Measurements from ENCODE around the gene ASRGL1.

Gene ASRGL1

DNA sequence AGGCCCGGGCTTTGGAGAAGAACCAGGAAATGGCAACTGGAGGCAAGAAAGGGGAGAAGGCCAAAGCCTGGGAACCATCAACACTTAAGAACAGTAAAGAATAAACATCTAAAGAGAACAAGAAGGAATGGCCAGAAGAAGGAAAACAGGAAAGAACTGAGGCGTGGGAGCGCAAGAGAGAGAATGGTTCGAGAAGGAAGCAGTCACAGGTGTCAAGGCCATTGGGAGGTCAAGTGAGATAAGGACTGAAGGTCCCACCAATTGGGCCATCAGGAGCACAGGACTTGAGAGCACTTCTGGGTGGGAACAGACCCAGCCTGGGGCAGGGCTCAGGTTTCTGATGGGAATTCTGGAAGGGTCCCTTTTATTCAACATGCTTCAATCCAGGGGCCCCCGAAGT lies 80.9 kb downstream of the ASRGL1 start:
- no peak for DNase-seq

DNA sequence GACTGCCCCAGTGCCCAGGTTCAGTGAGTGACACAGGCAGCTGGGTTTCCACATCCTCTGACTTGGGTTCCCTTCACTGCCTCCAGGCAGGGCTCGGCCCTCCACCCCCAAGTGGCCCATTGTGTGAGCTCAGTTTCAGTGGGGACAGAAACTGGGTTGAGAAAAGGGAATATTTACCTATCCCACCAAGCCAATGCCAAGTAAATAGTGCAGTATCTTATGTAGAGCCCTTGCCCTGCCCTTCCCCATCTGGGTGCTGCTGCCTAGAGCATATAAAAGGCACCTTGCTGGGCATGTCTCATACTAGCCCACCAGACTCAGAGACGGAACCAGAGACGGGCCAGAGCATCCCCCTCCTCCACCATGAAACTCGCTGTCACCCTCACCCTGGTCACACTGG lies 81.5 kb downstream of the ASRGL1 start, which contains the start of gene SCGB1A1:
Gene SCGB1A1, plus strand, starts transcription at position 301 of the 400 bp plus-strand sequence. Its CDS starts 63 bp downstream, at position 364.
- DNase-seq, result no peak

DNA sequence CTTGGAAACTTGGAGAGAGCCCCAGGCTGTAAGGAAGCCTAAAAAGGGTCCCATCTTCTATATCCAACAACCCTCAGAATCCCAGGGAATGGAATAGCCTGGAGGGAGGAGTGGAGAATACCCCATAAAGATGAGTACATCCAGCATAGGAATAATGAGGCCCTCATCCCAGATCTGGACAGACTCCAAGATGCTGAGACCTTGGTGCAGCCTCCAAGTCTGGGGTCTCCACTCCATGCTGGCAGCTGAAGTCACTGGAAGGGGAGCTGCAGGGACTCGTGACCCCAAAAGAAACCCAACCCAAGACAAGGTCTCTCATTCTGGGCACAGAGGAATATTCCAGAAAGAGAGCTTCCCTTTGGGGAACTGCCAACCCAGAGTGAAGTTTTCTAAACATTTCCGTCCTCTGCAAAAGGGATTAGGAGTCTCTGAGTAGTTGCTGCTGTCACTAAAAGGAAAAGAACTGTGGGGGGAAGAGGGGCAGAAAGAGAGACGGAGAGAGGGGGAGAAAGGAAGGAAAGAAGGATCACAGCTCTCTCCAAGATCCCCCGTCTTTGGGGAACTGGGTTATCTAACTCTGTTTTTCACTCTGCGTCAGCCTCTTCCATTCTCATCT lies 82.2 kb downstream of the ASRGL1 start:
- DNase-seq, result no peak

DNA sequence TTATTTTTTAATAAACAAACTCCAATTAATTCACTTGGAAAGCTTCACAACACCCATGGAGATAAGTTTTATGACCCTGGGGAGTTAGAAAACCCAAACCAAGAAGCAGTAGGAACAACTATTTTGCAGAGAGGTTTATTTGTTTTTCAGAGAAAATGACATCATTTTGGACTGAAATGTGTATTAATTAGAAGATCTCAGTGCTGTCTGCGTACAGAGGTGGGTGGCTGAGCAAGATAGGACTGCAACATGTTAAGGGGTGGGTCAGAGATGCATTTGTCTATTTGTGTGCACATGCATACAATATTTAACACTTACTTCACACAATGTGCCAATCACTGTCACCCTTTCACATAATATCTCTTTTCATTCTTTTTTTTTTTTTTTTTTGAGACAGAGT lies 82.7 kb downstream of the ASRGL1 start:
- no peak for DNase-seq

DNA sequence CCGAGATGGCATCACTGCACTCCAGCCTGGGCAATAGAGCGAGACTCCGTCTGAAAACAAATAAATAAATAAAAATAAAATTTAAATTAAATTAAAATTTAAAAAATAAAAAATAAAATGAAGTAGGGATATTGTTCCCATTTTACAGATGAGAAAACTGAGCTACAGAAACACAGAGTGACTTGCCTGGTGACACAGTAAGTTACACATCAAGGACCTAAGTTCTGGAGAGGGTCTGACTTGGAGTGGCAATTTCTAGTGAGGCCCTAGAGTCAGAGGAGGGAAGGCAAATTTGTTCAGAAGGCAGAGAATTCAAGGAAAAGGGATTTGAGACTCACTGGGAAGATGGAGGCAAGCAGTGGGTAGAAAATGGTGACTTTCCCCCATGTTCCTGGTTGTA lies 83.6 kb downstream of the ASRGL1 start:
- DNase-seq, result no peak

DNA sequence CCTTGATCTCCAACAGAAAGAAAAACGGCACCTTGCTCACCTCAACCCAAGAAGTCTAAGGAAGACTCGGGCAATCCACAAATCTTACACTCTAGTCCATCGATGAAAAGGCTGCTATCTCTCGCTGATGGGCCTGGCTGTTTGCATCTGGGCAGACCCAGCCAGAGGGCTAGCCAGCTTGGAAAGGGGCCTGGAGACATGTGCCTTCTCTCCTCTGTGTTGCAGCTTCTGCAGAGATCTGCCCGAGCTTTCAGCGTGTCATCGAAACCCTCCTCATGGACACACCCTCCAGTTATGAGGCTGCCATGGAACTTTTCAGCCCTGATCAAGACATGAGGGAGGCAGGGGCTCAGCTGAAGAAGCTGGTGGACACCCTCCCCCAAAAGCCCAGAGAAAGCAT lies 84.7 kb downstream of the ASRGL1 start:
- no peak for DNase-seq

DNA sequence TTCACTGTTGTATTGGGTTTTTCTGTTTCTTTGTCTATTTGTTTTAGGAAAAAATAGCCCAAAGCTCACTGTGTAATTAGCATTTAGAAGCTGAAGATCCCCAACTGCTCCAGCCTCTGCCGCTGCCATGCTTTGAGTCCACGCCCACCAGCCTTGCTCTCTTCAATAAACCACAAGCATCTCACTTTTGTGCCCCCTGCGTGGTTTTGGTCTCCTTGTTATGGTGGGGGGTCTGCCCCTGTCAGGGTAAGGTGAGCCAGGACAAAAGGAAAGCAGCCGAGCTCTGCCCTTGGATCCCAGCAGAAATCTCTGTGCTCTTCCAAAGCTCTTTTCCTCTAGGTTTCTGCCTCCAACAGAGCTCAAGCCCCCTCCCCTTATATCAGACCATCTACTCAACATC lies 85.8 kb downstream of the ASRGL1 start:
- no peak for DNase-seq

DNA sequence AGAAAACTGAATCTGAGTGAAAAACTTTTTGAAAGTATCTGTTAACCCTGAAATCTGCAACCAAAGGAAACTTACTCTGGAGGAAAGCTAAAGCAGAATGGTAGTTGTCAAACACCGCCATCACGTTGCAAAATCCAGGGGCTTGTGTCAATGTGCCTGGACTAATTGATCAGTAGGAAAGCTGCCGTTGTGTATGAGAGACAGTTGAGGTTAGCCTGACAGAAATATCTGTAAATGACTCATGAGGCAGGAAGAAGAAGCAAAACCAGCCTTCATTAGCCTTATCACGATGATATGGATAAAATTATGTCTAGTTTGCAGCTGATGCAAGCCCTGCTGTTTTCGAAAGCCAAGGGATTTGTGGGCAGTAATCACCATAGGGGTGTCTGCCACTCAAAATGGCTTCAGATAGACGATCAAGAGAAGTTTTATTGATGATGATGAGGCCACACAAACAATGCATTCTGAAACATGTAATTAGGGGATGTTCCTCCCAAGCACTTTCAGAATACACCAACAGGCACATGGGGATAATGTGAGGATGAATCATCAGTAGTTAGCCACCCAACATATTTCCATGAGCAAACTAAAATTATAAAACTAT lies 90.5 kb downstream of the ASRGL1 start:
- DNase-seq, result no peak

DNA sequence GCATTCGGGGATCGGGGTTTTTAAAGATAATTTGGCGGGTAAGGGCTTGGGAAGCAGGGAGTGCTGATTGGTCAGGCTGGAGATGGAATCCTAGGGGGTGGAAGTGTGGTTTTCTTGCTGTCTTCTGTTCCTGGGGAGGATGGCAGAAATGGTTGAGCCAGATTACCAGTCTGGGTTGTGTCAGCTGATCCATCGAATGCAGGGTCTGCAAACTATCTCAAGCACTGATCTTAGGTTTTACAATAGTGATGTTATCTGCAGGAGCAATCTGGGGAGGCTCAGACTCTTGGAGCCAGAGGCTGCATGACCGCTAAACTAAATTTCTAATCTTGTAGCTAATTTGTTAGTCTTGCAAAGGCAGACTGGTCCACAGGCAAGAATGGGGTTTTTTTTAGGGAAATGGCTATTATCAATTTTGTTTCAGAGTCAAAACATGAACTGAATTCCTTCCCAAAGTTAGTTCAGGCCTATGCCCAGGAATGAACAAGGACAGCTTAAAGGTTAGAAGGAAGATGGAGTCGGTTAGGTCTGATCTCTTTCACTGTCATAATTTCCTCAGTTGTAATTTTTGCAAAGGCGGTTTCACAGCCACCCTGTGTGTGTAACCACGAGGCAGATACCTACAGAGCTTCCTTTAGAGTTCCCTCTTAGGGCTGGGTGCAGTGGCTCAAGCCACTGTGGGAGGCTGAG lies 91.8 kb downstream of the ASRGL1 start:
- no peak for DNase-seq

DNA sequence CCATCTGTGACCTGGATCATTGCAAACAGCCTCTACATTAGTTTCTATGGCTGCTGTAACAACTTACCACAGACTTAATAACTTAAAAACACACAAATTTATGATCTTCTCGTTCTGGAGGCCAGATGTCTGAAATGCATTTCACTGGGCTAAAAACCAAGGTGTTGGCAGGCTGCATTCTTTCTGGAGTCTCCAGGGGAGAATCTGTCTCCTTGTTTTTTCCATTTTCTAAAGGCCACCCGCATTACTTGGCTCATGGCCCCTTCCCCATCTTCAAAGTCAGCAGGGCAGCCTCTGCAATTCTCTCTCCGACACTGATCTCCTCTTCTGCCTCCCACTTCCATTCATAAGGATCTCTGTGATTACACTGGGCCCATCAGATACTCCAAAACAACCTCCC lies 93.2 kb downstream of the ASRGL1 start:
- DNase-seq, result no peak

DNA sequence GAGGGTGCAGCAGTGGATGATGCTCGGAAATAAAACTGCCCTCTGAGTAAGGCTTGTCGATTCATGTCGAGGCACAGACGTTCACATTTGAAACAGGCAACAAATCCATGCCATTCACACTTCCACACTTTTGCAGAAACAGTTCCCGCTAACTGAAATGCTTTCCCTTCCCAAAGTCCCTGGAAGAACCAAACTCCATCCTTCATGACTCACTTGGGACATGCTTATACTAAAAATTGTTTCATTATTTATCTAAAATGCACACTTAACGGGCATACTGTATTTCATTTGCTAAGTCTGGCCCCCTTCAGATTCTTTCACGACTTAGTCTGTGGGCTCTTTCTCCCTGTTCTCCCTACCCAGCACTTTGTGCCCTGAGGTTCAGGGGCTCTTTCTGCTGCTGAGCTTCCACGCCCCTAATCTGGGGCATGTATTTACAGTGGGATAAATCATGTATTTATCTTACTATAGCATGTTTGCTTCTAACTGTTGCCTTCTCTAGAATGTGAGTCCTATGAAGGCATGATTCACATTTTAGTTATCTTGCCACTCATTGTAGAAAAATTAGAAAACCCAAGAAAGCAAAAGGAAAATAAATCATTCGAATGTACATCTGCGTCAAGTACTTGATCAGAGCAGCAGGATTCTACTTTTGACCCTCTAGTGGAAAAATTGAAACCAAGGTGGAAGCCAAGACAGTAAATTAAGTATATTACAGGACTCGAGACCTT lies 94.1 kb downstream of the ASRGL1 start:
- no peak for DNase-seq

DNA sequence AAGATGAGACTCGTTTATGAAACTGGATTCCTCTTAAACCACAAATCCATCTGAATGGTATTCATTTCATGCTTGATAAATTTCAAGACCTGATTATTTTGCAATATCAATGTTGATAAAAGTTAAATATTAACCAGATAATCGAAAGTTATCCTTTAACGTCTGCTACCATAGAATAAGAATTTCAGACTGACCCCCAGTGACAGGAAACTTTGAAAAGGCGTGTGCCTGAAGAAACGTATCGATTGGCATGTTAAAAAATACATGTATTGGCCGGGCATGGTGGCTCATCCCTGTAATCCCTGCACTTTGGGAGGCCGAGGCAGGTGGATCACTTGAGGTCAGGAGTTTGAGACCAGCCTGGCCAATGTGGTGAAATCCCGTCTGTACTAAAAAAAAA lies 95.4 kb downstream of the ASRGL1 start:
- no peak for DNase-seq

DNA sequence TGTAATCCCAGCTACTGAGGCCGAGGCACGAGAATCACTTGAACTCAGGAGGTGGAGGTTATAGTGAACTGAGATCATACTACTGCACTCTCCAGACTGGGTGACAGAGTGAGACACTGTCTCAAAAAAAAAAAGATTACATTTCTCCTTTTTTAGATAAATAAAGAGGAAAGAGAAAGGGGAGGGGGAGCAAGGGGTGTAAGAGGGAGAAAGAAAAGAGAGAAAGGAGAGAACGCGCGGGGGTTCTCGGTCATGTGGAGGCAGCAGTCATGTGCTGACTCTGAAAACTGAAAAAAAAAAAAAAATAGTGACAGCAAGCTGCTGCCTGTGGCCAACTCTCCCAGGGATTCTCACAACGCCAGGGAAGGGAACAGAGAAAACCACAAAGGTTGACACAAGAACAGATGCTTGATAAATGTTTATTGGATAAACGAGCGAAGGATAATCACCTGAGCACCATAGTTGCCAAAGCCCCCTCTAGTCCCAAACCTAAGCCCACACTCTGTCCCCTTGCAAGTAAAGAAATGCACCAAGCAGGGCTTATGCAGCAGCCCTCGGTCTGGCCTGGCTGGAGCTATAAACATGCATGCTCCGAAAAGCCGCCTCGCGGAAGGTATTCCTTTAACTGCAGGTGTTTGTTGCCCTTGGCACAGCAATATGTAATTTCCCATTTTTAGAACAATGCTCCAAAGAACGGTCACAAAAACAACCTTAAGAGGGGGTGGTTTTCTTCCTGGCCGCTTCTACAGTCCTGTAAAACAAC lies 96.1 kb downstream of the ASRGL1 start:
- DNase-seq, result no peak

DNA sequence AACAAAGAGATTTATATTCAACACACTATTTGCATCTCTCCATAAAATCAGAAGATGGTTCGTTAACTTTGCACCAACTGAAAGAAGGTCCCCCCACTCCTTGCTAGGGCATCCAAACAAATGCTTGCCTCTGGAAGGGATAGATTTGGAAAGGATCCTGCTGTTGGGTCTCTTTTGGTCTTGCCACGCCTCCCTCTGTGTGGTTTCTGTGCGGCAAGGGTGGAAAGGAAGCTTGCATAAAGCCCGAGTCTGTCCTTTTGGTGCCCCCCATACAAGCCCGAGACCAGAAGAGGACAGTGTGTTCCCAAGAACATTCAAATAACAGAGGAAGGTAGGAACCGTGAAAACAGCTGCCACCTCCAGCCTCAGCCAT lies 96.6 kb downstream of the ASRGL1 start:
- DNase-seq, result no peak

DNA sequence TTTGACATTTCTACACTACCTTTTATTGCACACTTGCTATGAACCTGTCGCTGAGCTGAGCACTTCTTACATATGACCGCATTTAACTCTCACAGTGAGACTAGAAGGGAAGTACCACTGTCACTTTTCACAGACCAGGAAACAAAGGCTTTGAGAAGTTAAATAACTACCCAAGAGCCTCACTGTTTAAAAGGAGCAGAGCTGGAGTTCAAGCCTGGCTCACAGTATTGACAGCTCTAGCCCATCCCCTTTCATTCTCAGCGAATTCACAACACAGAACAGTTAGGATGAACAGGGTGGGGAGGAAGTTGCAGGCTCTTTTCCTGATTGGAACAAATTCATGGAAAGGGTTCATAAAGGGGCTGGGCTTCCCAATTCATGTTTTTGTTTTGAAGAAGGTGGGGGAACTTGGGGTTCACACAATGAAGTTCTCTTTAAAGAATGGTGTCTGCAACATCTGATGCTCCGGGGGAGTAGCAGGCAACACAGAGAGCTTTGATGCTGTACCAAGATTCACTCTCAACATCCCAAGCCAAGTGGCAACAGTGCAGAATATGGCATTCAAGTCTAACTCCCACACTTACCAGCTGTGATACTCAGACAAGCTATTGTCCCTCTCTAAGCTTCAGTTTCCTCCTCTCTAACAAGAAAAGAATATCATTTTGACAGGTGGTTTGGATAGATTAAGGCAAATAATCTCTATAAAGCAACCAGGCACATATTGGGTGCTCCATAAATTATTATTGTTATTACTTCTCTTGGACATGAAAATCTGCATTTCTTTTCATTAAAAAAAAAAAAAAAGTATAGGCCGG lies 98.8 kb downstream of the ASRGL1 start:
- no peak for DNase-seq

DNA sequence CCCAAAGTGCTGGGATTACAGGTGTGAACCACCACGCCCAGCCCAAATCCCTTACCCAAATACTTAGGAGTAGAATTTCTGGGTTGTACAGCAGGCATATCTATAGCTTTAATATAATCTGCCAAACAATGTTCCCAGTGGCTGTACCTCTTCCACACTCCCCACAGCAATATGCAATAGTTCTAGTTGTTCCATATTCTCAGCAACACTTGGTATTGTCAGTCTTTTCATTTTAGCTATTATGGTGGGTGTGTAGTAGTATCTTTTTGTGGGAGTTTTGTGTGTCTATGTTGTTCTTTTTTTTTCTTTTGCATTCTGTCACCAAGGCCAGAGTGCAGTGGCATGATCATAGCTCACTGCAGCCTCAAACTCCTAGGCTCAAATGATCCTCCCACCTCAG lies 100.4 kb downstream of the ASRGL1 start:
- no peak for DNase-seq

DNA sequence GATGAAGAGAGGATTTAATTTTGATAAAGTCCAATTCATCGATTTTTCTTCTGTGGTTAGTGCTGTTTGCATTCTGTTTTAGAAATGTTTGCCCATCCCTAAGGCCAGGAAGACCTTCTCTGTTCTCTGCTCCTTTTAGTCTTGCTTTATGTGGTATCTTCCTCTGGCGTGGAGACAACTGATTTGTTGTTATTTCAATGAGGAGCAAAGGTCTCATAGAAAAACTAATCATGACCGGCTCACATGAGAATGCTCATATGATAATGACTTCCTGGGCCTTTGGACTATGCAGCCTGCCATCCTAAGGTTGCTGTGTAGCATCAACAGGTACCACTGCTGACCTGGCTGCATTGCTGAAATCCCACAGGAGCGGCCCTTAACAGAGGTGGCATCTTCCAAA lies 101.4 kb downstream of the ASRGL1 start:
- DNase-seq, result no peak

DNA sequence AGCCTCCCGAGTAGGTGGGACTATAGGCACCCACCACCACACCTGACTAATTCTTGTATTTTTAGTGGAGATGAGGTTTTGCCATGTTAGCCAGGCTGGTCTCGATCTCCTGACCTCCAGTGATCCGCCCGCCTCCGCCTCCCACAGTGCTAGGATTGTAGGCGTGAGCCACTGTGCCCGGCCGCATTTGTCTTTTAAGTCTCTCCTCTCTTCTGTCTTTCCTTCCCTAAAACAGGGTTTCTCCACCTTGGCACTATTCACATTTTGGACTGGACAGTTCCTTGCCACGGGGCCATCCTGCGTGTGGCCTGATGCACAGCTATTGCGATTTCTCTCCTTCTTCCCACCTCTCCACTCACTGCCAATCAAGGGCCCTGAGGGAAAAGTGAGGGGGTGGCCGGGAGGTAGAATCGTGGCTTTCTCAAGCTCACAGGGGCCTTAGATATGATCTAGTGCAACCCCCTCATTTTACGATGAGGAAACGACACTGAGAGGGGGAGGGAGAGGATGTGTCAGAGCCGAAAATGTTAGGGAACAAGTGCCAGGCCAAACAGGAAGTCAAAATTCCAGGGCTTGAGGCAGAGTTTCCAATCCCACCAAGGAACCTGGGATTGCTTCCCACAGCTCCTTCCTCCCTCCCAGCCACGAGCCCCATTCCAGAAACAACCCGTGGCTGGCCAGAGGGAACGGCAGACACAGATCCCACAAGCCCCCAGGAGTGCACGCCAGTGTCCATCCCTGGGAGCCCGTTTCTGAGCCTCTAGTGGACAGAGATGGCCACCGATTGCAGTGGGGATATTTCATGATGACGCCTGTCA lies 102.7 kb downstream of the ASRGL1 start:
- no peak for DNase-seq

Measured in effector CD8-positive, alpha-beta T cell (primary cell).